SU-DHL-6 (cell line): ENCODE measurements around the gene SNAPC2.

Experiments used
- EZH2phosphoT487 ChIP-seq: fragments of 200-600 bp; sonication (generic), shearing (Covaris generic); conservative IDR thresholded peaks from 2 replicates; pipeline ENCODE4 v1.6.1; 2018; ENCODE audit warnings: mild to moderate bottlenecking, antibody characterized with exemption, low read length, moderate library complexity, mixed read lengths
- TF ChIP-seq, protein P1 (sequence below): fragments of 200-600 bp; sonication (generic); IDR thresholded peaks from one replicate; pipeline ENCODE4 v1.5.1; 2017; ENCODE audit warnings: antibody characterized with exemption, mild to moderate bottlenecking, low read length, moderate library complexity; ENCODE audit not compliant: insufficient read depth, poor library complexity, severe bottlenecking

- TF ChIP-seq, protein P1, sequence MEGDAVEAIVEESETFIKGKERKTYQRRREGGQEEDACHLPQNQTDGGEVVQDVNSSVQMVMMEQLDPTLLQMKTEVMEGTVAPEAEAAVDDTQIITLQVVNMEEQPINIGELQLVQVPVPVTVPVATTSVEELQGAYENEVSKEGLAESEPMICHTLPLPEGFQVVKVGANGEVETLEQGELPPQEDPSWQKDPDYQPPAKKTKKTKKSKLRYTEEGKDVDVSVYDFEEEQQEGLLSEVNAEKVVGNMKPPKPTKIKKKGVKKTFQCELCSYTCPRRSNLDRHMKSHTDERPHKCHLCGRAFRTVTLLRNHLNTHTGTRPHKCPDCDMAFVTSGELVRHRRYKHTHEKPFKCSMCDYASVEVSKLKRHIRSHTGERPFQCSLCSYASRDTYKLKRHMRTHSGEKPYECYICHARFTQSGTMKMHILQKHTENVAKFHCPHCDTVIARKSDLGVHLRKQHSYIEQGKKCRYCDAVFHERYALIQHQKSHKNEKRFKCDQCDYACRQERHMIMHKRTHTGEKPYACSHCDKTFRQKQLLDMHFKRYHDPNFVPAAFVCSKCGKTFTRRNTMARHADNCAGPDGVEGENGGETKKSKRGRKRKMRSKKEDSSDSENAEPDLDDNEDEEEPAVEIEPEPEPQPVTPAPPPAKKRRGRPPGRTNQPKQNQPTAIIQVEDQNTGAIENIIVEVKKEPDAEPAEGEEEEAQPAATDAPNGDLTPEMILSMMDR = no peak
- no peak for TF ChIP-seq EZH2phosphoT487
Observed at GRCh38 chr19:7905859-7906258, 14.3 kb upstream of the SNAPC2 start.
